Tongue (tissue), 2 donors: ENCODE results near the gene CNKSR3. TPM values are rescaled to one million over a fixed set of nuclear protein-coding genes. Genes with fewer than 3 reads are reported as not detected.
"Not testable (repeated sequence)": the region's sequence is repeated elsewhere in the genome, so short reads cannot be mapped to it uniquely, and the experiment has no call there.

ENCODE experiments used
- DNase-seq: peaks from one replicate; pipeline ENCODE4 v3.0.0-alpha.2; 2015
- total RNA-seq: library from RNA; depleted of rRNA; stranded (reverse); fragments of >200 nt; gene quantifications from one replicate; pipeline ENCODE4 v1.2.3, GENCODE V29; 2014

CNKSR3 gene
- total RNA-seq, 1 donor from 2014 or later, result 14.8 TPM

GRCh38 chr6:154528310-154528915 is 17.9 kb upstream of the CNKSR3 start:
- DNase-seq, result no peak

DNA sequence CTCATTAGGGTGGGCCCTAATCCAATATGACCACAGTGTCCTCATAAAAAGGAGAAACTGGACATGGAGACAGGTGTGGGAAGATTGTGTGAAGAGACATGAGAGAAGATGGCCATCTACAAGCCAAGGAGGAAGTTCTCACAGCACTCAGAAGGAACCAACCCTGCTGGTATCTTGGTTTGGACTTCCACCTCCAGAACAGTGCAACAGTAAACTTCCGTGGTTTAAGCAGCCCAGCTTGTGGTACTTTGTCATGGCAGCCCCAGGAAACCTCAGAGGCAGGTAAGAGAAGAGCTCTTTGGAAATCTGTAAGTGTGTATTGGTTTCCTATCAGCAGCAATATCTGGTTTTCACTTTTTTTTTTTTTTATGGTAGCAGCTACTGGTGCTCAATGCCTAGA is 16.5 kb upstream of the CNKSR3 start:
- no peak for DNase-seq

DNA sequence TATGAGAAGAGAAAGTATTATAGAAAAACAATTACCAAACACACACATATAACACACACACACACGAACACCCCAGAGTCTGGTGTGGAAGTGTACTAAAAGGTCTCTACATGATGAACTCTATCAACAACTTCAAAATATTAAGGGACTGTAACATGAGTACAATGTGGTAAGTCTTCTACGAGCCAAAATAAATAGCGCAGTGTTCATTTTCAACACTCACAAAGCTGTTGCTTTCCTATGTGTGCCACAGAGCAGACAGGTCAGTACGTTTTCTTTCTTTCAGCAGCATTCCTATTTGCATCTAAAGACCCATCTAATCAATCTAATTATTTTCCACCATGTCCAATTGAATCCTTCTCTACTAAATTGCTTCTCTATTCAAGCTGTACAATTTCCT is 12.1 kb upstream of the CNKSR3 start:
- DNase-seq, result no peak

- no peak for DNase-seq
Observed at GRCh38 chr6:154521412-154521811, 10.9 kb upstream of the CNKSR3 start.

DNA sequence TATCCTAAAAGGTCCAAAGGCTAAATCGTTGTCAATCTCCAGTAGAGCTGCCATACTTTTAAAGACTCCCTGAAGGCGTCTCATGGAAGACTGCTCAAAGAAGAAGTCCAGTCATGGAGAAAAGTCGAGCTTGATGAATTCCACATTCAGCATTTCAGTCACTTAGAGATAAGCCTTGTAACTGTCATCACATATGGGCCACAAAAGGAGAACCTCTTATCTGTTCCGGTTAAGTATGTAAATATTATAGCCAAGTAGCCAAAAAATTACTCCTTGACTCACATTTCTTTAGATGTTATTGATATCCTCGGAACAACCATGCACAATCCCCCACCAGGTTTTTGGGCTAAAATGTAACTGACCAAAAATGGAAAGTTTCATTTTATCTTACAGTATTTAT is 9.8 kb upstream of the CNKSR3 start:
- DNase-seq, result no peak

DNA sequence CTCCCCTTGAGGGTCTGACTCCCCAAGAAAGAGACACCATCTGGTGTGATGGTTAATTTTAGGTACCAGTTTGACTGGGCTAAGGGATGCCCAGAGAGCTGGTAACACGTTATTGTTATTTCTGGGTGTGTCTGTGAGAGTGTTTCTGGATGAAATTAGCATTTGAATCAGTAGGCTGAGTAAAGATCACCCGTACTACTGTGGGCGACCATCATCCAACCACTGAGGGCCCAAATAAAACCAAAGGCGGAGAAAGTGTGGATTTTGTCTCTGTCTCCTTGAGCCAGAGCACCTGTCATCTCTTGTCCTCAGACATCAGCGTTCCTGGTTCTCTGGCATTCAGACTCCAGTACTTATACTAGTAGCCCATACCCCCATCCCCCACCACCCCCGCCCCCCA is 7.9 kb upstream of the CNKSR3 start:
- DNase-seq, result no peak

- no peak for DNase-seq
Observed at GRCh38 chr6:154516276-154516675, 5.8 kb upstream of the CNKSR3 start.

GRCh38 chr6:154515826-154516225 is 5.3 kb upstream of the CNKSR3 start:
- DNase-seq, result peak; percentile 73

DNA sequence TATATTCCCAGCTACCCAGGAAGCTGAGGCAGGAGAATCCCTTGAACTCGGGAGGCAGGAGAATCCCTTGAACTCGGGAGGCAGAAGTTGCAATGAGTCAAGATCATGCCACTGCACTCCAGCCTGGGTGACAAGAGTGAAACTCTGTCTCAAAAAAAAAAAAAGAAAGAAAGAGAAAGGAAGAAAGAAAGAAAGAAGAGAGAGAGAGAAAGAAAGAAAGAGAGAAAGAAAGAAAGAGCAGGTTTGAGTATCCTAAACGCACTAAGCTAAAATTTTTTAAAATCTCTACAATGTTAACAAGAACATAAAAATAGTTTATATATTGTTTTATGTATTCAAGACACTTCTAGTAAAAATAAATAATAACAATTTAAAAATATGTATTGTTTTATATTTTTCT is 4.6 kb upstream of the CNKSR3 start:
- DNase-seq, result not testable (repeated sequence)

- DNase-seq, result no peak
Observed at GRCh38 chr6:154514481-154514880, 4.0 kb upstream of the CNKSR3 start.

- DNase-seq, result no peak
Observed at GRCh38 chr6:154513601-154514320, 3.3 kb upstream of the CNKSR3 start.

GRCh38 chr6:154512201-154512600 is 1.7 kb upstream of the CNKSR3 start:
- no peak for DNase-seq

GRCh38 chr6:154511791-154512190 is 1.3 kb upstream of the CNKSR3 start:
- peak; percentile 37 for DNase-seq

- peak; percentile 50 for DNase-seq
Observed at GRCh38 chr6:154509421-154510143, 903 bp downstream of the CNKSR3 start.

GRCh38 chr6:154508573-154509375 is 1.7 kb downstream of the CNKSR3 start:
- peak; percentile 34 for DNase-seq

GRCh38 chr6:154506991-154507898 is 3.2 kb downstream of the CNKSR3 start:
- no peak for DNase-seq

GRCh38 chr6:154506582-154506981 is 3.9 kb downstream of the CNKSR3 start:
- DNase-seq, result no peak

DNA sequence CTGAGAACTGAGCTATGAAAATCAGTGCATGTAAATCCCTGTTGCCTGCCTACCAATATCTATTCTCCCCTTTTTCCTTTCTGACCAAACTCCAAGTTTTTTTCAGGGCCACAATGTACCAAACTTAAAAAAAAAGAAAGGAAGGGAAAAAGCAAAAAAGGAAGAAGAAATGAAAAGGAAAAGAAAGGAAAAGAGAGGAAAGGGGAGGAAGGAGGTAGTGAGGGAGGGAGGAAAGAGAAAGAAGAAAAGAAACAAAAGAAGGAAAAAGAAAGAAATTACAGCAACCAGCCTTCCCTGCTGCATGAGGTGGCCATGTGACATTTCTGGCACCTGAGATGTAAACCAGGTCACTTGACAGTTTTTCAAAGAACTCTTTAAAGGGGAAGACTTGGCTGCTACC is 4.4 kb downstream of the CNKSR3 start:
- no peak for DNase-seq

DNA sequence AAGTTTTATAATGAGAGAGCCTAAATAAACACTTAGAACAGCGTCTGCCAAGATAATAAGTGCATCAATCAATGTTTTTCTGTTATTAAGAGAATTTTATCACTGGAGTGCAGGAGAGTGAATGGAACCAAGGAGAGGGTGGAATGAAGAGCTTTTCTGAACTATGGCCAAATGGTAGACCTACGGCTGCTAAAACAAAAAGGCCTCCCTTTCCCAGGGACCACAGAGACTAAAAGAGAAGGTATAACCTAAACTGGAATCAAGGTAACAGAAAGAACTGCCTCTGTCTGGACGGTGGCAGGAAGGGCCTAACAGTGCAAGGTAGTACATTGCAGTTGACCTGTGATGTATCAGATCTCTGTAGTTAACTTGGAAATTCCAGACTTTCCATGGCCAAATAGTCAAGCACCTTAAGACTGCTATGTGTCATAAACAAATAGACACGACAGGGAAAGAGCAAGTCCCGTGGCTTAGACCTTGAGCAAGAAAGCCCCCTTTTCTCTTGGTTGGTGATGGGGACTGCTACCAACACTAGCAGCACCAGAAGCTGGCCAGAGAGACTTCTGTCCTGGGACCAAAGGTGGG is 5.5 kb downstream of the CNKSR3 start:
- DNase-seq, result no peak

GRCh38 chr6:154504102-154504501 is 6.4 kb downstream of the CNKSR3 start:
- DNase-seq, result no peak

GRCh38 chr6:154503658-154504057 is 6.8 kb downstream of the CNKSR3 start:
- DNase-seq, result no peak
